GM18526 (cell line): Measurements from ENCODE around the gene SLBP.

ENCODE experiments used
- POLR2A ChIP-seq: IDR thresholded peaks from 3 replicates; pipeline ENCODE4 v1.6.1; 2011; ENCODE audit not compliant: insufficient read length; ENCODE audit errors: extremely low read depth

SLBP gene

GRCh38 chr4:1646690-1647089 is 65.4 kb downstream of the SLBP start:
- TF ChIP-seq POLR2A = no peak

- no peak for TF ChIP-seq POLR2A
Observed at GRCh38 chr4:1644891-1645657, 67.0 kb downstream of the SLBP start.

DNA sequence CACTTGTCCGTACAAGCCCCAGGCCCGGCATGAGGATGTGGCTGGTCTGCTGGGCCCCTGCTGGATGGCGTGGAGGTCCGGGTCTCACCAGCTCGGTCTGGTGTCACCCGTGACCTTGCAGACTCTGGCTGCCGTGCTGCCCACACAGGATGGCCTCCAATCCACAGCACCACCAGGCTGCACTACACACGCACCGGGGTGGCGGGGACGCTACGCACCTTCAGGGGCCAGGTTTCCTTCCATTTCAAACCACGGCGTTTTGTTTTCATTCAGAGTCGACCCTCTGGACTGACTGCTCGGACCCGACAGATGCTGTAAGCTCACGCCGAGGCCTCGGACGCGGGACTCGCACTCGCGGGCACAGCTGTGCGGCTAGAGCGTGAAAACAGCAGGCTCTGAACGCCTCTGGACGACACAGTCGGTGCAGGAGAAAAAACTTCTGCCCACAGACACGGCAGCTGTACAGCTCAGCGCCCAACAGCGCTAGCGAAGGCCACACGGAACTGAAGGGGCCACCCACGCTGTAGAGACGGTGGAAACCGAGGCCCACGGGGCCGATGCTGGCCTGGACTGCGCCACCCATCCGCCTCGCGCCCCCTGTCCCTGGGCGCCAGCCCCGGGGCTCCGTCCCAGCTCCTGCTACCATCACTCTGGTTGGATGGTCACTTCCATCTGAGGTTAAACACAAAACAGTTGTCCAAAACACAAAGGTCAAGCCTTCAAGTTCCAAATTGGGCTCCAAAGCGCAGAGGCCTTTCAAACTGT is 68.0 kb downstream of the SLBP start:
- no peak for TF ChIP-seq POLR2A
